Progenitor cell of endocrine pancreas (in vitro differentiated cells): ENCODE data around the gene MED25. TPM values are rescaled to one million over a fixed set of nuclear protein-coding genes. Genes with fewer than 3 reads are reported as not detected.
A peak's percentile ranks its signal among the peaks of the same experiment; 100 is the strongest.

Source experiments
- DNase-seq: peaks from one replicate; pipeline ENCODE4 v3.0.0; 2021; ENCODE audit warnings: low spot score; ENCODE audit not compliant: unreplicated experiment
- H3K27ac Mint-ChIP-seq: 2 replicates; pipeline ENCODE4 v1.8.0; 2021; ENCODE audit warnings: mild to moderate bottlenecking, moderate library complexity, mixed read lengths
- H3K27me3 Mint-ChIP-seq: 2 replicates; pipeline ENCODE4 v1.8.0; 2021; ENCODE audit warnings: mixed read lengths
- H3K36me3 Mint-ChIP-seq: 2 replicates; pipeline ENCODE4 v1.8.0; 2022; ENCODE audit warnings: mixed read lengths; ENCODE audit not compliant: insufficient read depth
- H3K4me1 Mint-ChIP-seq: 2 replicates; pipeline ENCODE4 v1.8.0; 2021; ENCODE audit warnings: low read depth, mixed read lengths
- H3K4me3 Mint-ChIP-seq: 2 replicates; pipeline ENCODE4 v1.8.0; 2021; ENCODE audit warnings: low read depth, mild to moderate bottlenecking, moderate library complexity, mixed read lengths
- H3K9me3 Mint-ChIP-seq: 2 replicates; pipeline ENCODE4 v1.8.0; 2021; ENCODE audit warnings: low read depth, mixed read lengths
- total RNA-seq: library from RNA; stranded (reverse); gene quantifications from 2 replicates; pipeline ENCODE4 v1.2.1, GENCODE V29; 2021
- TF ChIP-seq, protein P1 (sequence below): fragments of 200-600 bp; sonication (generic); IDR thresholded peaks from one replicate; pipeline ENCODE4 v1.5.0; 2021; ENCODE audit warnings: antibody characterized with exemption, mild to moderate bottlenecking; ENCODE audit not compliant: unreplicated experiment

MED25 gene
- total RNA-seq, 1 donor from 2014 or later = 136 TPM

- no peaks in the 10 kb centered on the region for H3K9me3 Mint-ChIP-seq
- H3K36me3 Mint-ChIP-seq = peaks cover 2% of the 10 kb centered on the region
- H3K27ac Mint-ChIP-seq = no peak overlapping the region
- TF ChIP-seq, protein P1, sequence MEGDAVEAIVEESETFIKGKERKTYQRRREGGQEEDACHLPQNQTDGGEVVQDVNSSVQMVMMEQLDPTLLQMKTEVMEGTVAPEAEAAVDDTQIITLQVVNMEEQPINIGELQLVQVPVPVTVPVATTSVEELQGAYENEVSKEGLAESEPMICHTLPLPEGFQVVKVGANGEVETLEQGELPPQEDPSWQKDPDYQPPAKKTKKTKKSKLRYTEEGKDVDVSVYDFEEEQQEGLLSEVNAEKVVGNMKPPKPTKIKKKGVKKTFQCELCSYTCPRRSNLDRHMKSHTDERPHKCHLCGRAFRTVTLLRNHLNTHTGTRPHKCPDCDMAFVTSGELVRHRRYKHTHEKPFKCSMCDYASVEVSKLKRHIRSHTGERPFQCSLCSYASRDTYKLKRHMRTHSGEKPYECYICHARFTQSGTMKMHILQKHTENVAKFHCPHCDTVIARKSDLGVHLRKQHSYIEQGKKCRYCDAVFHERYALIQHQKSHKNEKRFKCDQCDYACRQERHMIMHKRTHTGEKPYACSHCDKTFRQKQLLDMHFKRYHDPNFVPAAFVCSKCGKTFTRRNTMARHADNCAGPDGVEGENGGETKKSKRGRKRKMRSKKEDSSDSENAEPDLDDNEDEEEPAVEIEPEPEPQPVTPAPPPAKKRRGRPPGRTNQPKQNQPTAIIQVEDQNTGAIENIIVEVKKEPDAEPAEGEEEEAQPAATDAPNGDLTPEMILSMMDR = no peak
- peak overlapping the region; percentile 98 for H3K4me3 Mint-ChIP-seq
- H3K4me1 Mint-ChIP-seq = peaks cover 14% of the 10 kb centered on the region
- DNase-seq = no peak
- H3K27me3 Mint-ChIP-seq = no peaks in the 10 kb centered on the region
Measured at GRCh38 chr19:49811328-49811727, 6.8 kb upstream of the MED25 start.

DNA sequence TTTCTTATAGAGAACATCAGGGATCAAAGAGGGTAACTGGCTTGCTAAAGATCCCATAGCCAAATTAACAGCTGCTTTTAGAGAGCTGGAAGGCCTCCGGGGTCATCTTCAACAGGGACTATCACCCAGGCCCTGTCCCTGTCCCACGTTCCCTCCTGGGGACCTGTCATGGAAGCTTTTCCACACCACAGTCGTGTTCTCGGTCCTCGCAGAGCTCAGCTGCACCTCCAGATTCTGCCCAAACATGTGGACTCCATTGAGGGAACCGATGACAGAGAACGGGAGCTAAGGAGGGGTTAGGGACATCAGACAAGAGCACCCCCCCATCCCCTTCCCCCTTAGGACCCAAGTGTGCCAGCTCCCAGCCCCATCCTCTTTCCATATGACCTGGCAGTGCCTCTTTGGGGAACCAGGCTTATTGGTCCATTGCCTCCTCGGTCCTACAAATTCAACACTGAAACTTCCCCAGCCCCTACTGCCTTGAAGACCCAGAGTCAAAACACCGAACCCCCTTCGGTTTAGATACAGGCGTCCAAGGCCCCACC lies 5.6 kb upstream of the MED25 start:
- no peak for DNase-seq
- TF ChIP-seq, protein P1 = no peak
- Mint-ChIP-seq H3K9me3 (no peaks in the 10 kb centered on the region), H3K4me1 (peaks cover 17% of the 10 kb centered on the region), H3K4me3 (peak overlapping the region; percentile 98), H3K27me3 (no peaks in the 10 kb centered on the region), H3K27ac (peak overlapping the region; percentile 20), H3K36me3 (no peaks in the 10 kb centered on the region)

GRCh38 chr19:49812997-49813861 lies 4.9 kb upstream of the MED25 start, which contains the start of gene FUZ:
FUZ (minus strand) TSS chr19:49813292; CDS start chr19:49813106, 186 bp downstream.
- H3K4me3 Mint-ChIP-seq = peak within 1 kb of the TSS; percentile 98
- peak within 1 kb of the TSS; percentile 99 for H3K27ac Mint-ChIP-seq
- H3K36me3 Mint-ChIP-seq = no peaks in the 10 kb centered on the region
- TF ChIP-seq, protein P1 = peak; percentile 37
- no peaks in the 10 kb centered on the region for H3K9me3 Mint-ChIP-seq
- H3K4me1 Mint-ChIP-seq = peaks cover 17% of the 10 kb centered on the region
- DNase-seq = peak; percentile 87
- no peaks in the 10 kb centered on the region for H3K27me3 Mint-ChIP-seq

- H3K27ac Mint-ChIP-seq = peak overlapping the region; percentile 59
- no peaks in the 10 kb centered on the region for H3K9me3 Mint-ChIP-seq
- no peaks in the 10 kb centered on the region for H3K27me3 Mint-ChIP-seq
- H3K4me3 Mint-ChIP-seq = peak overlapping the region; percentile 39
- TF ChIP-seq, protein P1 = no peak
- no peaks in the 10 kb centered on the region for H3K36me3 Mint-ChIP-seq
- DNase-seq = no peak
- peaks cover 17% of the 10 kb centered on the region for H3K4me1 Mint-ChIP-seq
Measured at GRCh38 chr19:49814010-49814409, 4.1 kb upstream of the MED25 start.

- DNase-seq = no peak
- Mint-ChIP-seq H3K4me1 (peaks cover 26% of the 10 kb centered on the region), H3K36me3 (peaks cover 5% of the 10 kb centered on the region), H3K27ac (peak overlapping the region; percentile 16), H3K27me3 (no peaks in the 10 kb centered on the region), H3K9me3 (no peaks in the 10 kb centered on the region), H3K4me3 (no peak overlapping the region)
- TF ChIP-seq, protein P1 = no peak
Measured at GRCh38 chr19:49816590-49816989, 1.5 kb upstream of the MED25 start.
